CD4-positive, alpha-beta T cell (primary cell): ENCODE results near the gene HOXA7. TPM values are rescaled to one million over a fixed set of nuclear protein-coding genes. Genes with fewer than 3 reads are reported as not detected.

Source experiments
- ATAC-seq: fragments of 200-7000 bp; cut with Tn5 transposase; one replicate; pipeline ENCODE4 v1.10.0; 2022; ENCODE audit warnings: mild to moderate bottlenecking; ENCODE audit not compliant: poor library complexity
- CTCF ChIA-PET: fragments of 350-600 bp; sonication (Branson Sonifier 250); formaldehyde crosslinking; loops from one replicate; lab custom pipeline; 2021; ENCODE audit warnings: antibody characterized with exemption, inconsistent platforms; lab: Charles Lee
- POLR2A ChIA-PET: fragments of 350-600 bp; sonication (Branson Sonifier 250); formaldehyde crosslinking; loops from one replicate; lab custom pipeline; 2021; ENCODE audit warnings: antibody characterized with exemption, inconsistent platforms; lab: Charles Lee
- DNase-seq, 14 experiments: peaks; one replicate each; pipeline ENCODE4 v3.0.0-alpha.2; 2013 to 2020; ENCODE audit warnings: mixed read lengths in 2 of 14
- H3K27ac ChIP-seq, 2 donors: one replicate each; pipeline versions ENCODE4 v1.5.1 to v1.7.0; 2013; ENCODE audit warnings: low read length in 2 of 2, low read depth in 1 of 2, mild to moderate bottlenecking in 1 of 2
- H3K27me3 ChIP-seq, 2 experiments: 1 replicate in 1 of 2; 2 replicates in 1 of 2; pipeline versions ENCODE4 v1.6.1 to v1.7.0; 2013; ENCODE audit warnings: low read length in 2 of 2, control low read depth in 1 of 2, mild to moderate bottlenecking in 1 of 2, moderate library complexity in 1 of 2; ENCODE audit not compliant: insufficient read depth in 2 of 2, control insufficient read depth in 1 of 2
- H3K36me3 ChIP-seq: one replicate; pipeline ENCODE4 v1.6.1; 2013; ENCODE audit warnings: low read length, control low read depth; ENCODE audit not compliant: insufficient read depth
- H3K4me1 ChIP-seq: one replicate; pipeline ENCODE4 v1.6.1; 2013; ENCODE audit warnings: low read length, control low read depth; ENCODE audit not compliant: insufficient read depth
- H3K4me3 ChIP-seq: one replicate; pipeline ENCODE4 v1.5.1; 2013; ENCODE audit warnings: mild to moderate bottlenecking, low read length, moderate library complexity
- H3K9me3 ChIP-seq, 2 experiments: 1 replicate in 1 of 2; 2 replicates in 1 of 2; pipeline versions ENCODE4 v1.6.1 to v1.7.0; 2013; ENCODE audit warnings: low read length in 2 of 2, mild to moderate bottlenecking in 2 of 2, control low read depth in 1 of 2, moderate library complexity in 1 of 2; ENCODE audit not compliant: control insufficient read depth in 1 of 2, insufficient read depth in 1 of 2
- H3K27ac Mint-ChIP-seq: one replicate; pipeline ENCODE4 v1.8.0; 2020; ENCODE audit warnings: mixed read lengths
- H3K27me3 Mint-ChIP-seq: one replicate; pipeline ENCODE4 v1.8.0; 2021; ENCODE audit warnings: mixed read lengths
- H3K36me3 Mint-ChIP-seq: one replicate; pipeline ENCODE4 v1.8.0; 2021; ENCODE audit warnings: low read depth, mixed read lengths
- H3K4me1 Mint-ChIP-seq: one replicate; pipeline ENCODE4 v1.8.0; 2021; ENCODE audit warnings: low read depth, mixed read lengths
- H3K4me3 Mint-ChIP-seq: one replicate; pipeline ENCODE4 v1.8.0; 2020; ENCODE audit warnings: mild to moderate bottlenecking, mixed read lengths
- H3K9me3 Mint-ChIP-seq: one replicate; pipeline ENCODE4 v1.8.0; 2020; ENCODE audit warnings: mixed read lengths
- CTCF ChIP-seq: fragments of 200-600 bp; IDR thresholded peaks from one replicate; pipeline ENCODE4 v1.8.0; 2022; ENCODE audit warnings: antibody characterized with exemption, mild to moderate bottlenecking
- intact Hi-C, 2 experiments: fragments of 100-400 bp; cut with DNase I in 1 of 2; cut with micrococcal nuclease in 1 of 2; formaldehyde crosslinking; loops; one replicate each; pipeline versions ENCODE4 v1.15.1 to v1.9.0; 2023 to 2025; cut with DNase I, micrococcal nuclease
- total RNA-seq, 174 experiments: library from RNA in 2 of 174; stranded (reverse) in 2 of 174; gene quantifications; one replicate each; pipeline ENCODE4 v1.2.3 and lab custom pipeline; 2021 to 2026

Gene HOXA7
- total RNA-seq, 2 experiments from 2014 or later: not detected

- H3K27me3 ChIP-seq: peaks cover 84 to 91% of the 10 kb centered on the region in 2 experiments
- ATAC-seq (no peak), DNase-seq (no peak)
- H3K9me3 Mint-ChIP-seq: no peaks in the 10 kb centered on the region
- intact Hi-C loops: no loop called here
- no peaks in the 10 kb centered on the region for H3K36me3 ChIP-seq
- H3K4me1 Mint-ChIP-seq: peaks cover 42% of the 10 kb centered on the region
- peaks cover 46% of the 10 kb centered on the region for H3K4me1 ChIP-seq
- H3K27ac Mint-ChIP-seq: no peak overlapping the region
- H3K9me3 ChIP-seq: peaks cover 0 to 31% of the 10 kb centered on the region in 2 experiments
- H3K27me3 Mint-ChIP-seq: peaks cover 88% of the 10 kb centered on the region
- H3K36me3 Mint-ChIP-seq: no peaks in the 10 kb centered on the region
- no peak for TF ChIP-seq CTCF
- POLR2A ChIA-PET: no interaction called here
- H3K4me3 Mint-ChIP-seq: no peak overlapping the region
- CTCF ChIA-PET: no interaction called here
- H3K4me3 ChIP-seq: no peak overlapping the region
- H3K27ac ChIP-seq: no peak overlapping the region
Observed at GRCh38 chr7:27203964-27204594, 47.6 kb upstream of the HOXA7 start.

GRCh38 chr7:27203365-27203953 is 47.0 kb upstream of the HOXA7 start:
- H3K4me3 Mint-ChIP-seq: no peak overlapping the region
- Histone ChIP-seq H3K9me3 (peaks cover 0 to 38% of the 10 kb centered on the region in 2 experiments), H3K4me3 (no peak overlapping the region), H3K27me3 (peaks cover 84 to 91% of the 10 kb centered on the region in 2 experiments), H3K27ac (no peak overlapping the region), H3K36me3 (no peaks in the 10 kb centered on the region), H3K4me1 (peaks cover 52% of the 10 kb centered on the region)
- ChIA-PET POLR2A (interaction anchor here (0.8 to 1.2 kb wide), 2 partner anchors 17 to 36 kb away, joined by 3 to 4 read pairs; no protein-coding TSS in a partner anchor), CTCF (no interaction called here)
- peaks cover 46% of the 10 kb centered on the region for H3K4me1 Mint-ChIP-seq
- no peaks in the 10 kb centered on the region for H3K9me3 Mint-ChIP-seq
- intact Hi-C loops: no loop called here
- H3K27me3 Mint-ChIP-seq: peaks cover 88% of the 10 kb centered on the region
- TF ChIP-seq CTCF: no peak
- H3K36me3 Mint-ChIP-seq: no peaks in the 10 kb centered on the region
- ATAC-seq (no peak), DNase-seq (no peak)
- H3K27ac Mint-ChIP-seq: no peak overlapping the region

DNA sequence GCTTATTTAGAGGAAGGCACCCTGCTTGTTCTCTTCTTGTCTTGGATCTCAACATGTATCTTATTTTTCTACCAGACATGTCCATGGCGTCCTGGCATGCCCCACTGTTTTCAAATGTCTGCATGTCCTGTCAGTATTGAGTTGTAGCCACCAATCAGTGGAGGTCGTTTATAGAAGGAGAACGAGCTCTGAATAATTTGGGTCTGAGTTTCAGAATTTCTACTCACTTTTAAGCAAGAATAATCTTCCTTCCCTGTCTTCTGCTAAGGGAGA is 46.3 kb upstream of the HOXA7 start:
- peaks cover 53% of the 10 kb centered on the region for H3K4me1 Mint-ChIP-seq
- Histone ChIP-seq H3K27me3 (peaks cover 84 to 91% of the 10 kb centered on the region in 2 experiments), H3K4me1 (peaks cover 57% of the 10 kb centered on the region), H3K36me3 (no peaks in the 10 kb centered on the region), H3K9me3 (peaks cover 0 to 42% of the 10 kb centered on the region in 2 experiments), H3K4me3 (no peak overlapping the region), H3K27ac (no peak overlapping the region)
- ChIA-PET POLR2A (interaction anchor here (0.8 to 1.2 kb wide), 2 partner anchors 16 to 35 kb away, joined by 3 to 4 read pairs; no protein-coding TSS in a partner anchor), CTCF (no interaction called here)
- ATAC-seq (no peak), DNase-seq (no peak)
- TF ChIP-seq CTCF: no peak
- intact Hi-C loops: no loop called here
- H3K36me3 Mint-ChIP-seq: no peaks in the 10 kb centered on the region
- no peak overlapping the region for H3K27ac Mint-ChIP-seq
- H3K4me3 Mint-ChIP-seq: peak overlapping the region; percentile 9
- H3K9me3 Mint-ChIP-seq: no peaks in the 10 kb centered on the region
- peaks cover 88% of the 10 kb centered on the region for H3K27me3 Mint-ChIP-seq
